Progenitor cell of endocrine pancreas (in vitro differentiated cells): ENCODE results near the gene SLC16A4. TPM values are rescaled to one million over a fixed set of nuclear protein-coding genes. Genes with fewer than 3 reads are reported as not detected.

Experiments used
- DNase-seq: peaks from one replicate; pipeline ENCODE4 v3.0.0; 2021; ENCODE audit warnings: low spot score; ENCODE audit not compliant: unreplicated experiment
- H3K27ac Mint-ChIP-seq: 2 replicates; pipeline ENCODE4 v1.8.0; 2021; ENCODE audit warnings: mild to moderate bottlenecking, moderate library complexity, mixed read lengths
- H3K27me3 Mint-ChIP-seq: 2 replicates; pipeline ENCODE4 v1.8.0; 2021; ENCODE audit warnings: mixed read lengths
- H3K36me3 Mint-ChIP-seq: 2 replicates; pipeline ENCODE4 v1.8.0; 2022; ENCODE audit warnings: mixed read lengths; ENCODE audit not compliant: insufficient read depth
- H3K4me1 Mint-ChIP-seq: 2 replicates; pipeline ENCODE4 v1.8.0; 2021; ENCODE audit warnings: low read depth, mixed read lengths
- H3K4me3 Mint-ChIP-seq: 2 replicates; pipeline ENCODE4 v1.8.0; 2021; ENCODE audit warnings: low read depth, mild to moderate bottlenecking, moderate library complexity, mixed read lengths
- H3K9me3 Mint-ChIP-seq: 2 replicates; pipeline ENCODE4 v1.8.0; 2021; ENCODE audit warnings: low read depth, mixed read lengths
- total RNA-seq: library from RNA; stranded (reverse); gene quantifications from 2 replicates; pipeline ENCODE4 v1.2.1, GENCODE V29; 2021
- TF ChIP-seq, protein P1 (sequence below): fragments of 200-600 bp; sonication (generic); IDR thresholded peaks from one replicate; pipeline ENCODE4 v1.5.0; 2021; ENCODE audit warnings: antibody characterized with exemption, mild to moderate bottlenecking; ENCODE audit not compliant: unreplicated experiment

The SLC16A4 gene
- total RNA-seq, 1 donor from 2014 or later = 0.46 TPM

DNA sequence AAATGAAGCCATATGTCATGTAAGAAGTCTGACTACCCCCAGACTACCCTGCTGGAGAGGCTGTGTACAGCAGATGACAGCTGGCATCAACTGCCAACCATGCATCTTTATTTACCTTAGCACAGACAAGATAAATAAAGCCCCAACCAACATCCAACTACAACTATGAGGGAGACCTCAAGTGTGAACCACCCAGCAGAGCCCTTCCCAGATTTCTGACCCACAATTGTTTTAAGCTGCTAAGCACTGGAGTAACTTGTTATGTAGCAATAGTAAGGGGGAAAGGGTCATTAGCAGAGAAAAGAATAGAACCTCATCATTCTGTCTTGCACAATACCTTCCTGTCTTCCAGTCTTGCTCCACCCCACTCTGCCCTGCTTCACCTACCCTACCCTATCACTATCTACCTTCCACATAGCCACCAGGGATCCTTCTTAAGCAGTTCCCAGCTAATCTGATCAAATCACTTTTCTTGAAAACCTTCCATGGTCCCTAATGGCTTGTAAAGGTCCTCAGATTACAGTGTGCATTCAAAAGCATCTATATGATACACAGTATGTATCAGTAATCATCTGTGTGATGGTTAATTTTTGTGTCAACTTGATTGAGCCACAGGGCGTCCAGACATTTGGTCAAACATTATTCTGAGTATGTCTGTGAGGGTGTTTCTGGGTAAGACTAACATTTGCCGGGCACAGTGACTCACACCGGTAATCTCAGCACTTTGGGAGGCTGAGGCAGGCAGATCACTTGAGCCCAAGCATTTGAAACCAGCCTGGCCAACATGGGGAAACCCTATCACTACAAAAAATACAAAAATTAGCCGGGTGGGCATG is 71.3 kb downstream of the SLC16A4 start:
- H3K4me3 Mint-ChIP-seq = no peak overlapping the region
- TF ChIP-seq, protein P1, sequence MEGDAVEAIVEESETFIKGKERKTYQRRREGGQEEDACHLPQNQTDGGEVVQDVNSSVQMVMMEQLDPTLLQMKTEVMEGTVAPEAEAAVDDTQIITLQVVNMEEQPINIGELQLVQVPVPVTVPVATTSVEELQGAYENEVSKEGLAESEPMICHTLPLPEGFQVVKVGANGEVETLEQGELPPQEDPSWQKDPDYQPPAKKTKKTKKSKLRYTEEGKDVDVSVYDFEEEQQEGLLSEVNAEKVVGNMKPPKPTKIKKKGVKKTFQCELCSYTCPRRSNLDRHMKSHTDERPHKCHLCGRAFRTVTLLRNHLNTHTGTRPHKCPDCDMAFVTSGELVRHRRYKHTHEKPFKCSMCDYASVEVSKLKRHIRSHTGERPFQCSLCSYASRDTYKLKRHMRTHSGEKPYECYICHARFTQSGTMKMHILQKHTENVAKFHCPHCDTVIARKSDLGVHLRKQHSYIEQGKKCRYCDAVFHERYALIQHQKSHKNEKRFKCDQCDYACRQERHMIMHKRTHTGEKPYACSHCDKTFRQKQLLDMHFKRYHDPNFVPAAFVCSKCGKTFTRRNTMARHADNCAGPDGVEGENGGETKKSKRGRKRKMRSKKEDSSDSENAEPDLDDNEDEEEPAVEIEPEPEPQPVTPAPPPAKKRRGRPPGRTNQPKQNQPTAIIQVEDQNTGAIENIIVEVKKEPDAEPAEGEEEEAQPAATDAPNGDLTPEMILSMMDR = no peak
- no peak overlapping the region for H3K27ac Mint-ChIP-seq
- H3K4me1 Mint-ChIP-seq = peaks cover 5% of the 10 kb centered on the region
- peaks cover 83% of the 10 kb centered on the region for H3K27me3 Mint-ChIP-seq
- H3K9me3 Mint-ChIP-seq = peaks cover 7% of the 10 kb centered on the region
- H3K36me3 Mint-ChIP-seq = peaks cover 2% of the 10 kb centered on the region
- DNase-seq = no peak

DNA sequence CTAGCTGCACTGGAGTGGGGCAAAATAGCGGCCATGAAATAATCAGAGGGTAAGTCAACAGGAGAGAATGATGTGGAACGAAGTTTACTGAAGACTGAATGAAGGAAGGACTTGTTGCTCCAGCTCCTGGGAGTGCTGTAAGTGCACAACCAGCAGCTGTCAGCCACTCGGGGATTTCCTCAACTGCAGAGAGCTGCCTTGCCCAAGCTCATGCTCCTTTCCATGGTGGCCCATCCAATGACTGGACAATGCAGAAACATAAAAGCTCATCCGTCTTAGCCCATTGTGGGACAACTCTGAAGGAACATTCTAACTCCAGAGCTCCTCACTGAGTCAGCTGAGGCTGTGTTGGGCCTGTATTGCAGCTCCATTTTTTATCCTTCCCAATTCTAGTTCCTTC is 72.8 kb downstream of the SLC16A4 start:
- Mint-ChIP-seq H3K27ac (no peak overlapping the region), H3K4me1 (peaks cover 5% of the 10 kb centered on the region), H3K4me3 (no peak overlapping the region), H3K36me3 (peaks cover 2% of the 10 kb centered on the region), H3K9me3 (peaks cover 7% of the 10 kb centered on the region), H3K27me3 (peaks cover 81% of the 10 kb centered on the region)
- no peak for DNase-seq
- TF ChIP-seq, protein P1 = no peak

DNA sequence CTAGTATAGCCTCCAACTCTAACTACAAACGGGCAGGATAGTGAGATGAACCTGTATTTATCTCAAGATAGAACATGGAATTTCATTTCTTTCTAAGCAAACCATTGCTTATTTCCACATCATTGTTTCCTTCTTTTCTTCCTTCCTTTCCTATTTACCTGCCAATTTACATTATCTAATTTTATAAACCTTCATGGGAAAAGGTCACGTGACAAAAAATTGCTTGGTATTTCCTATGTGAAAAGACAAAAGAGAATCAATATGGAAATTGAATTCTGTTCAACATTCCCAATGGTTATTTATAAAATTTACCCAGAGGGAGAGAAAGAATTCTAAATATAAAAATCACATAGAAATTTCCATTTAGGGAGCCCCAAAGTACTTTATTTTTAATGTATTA is 74.1 kb downstream of the SLC16A4 start:
- peaks cover 2% of the 10 kb centered on the region for H3K36me3 Mint-ChIP-seq
- DNase-seq = no peak
- H3K4me3 Mint-ChIP-seq = no peak overlapping the region
- TF ChIP-seq, protein P1 = no peak
- peaks cover 81% of the 10 kb centered on the region for H3K27me3 Mint-ChIP-seq
- peaks cover 7% of the 10 kb centered on the region for H3K9me3 Mint-ChIP-seq
- no peak overlapping the region for H3K27ac Mint-ChIP-seq
- peaks cover 1% of the 10 kb centered on the region for H3K4me1 Mint-ChIP-seq

Other genes with a start within 250 kb of the SLC16A4 start
- gene SLC6A17, start 240.5 kb downstream of the SLC16A4 start, total RNA-seq = 0.11 TPM in 1 of 2 replicates, not detected in the other
- gene KCNC4, start 180.7 kb downstream of the SLC16A4 start, total RNA-seq = 1.1 and 1.5 TPM in 2 replicates
- gene RBM15, start 51.6 kb downstream of the SLC16A4 start, total RNA-seq = 31.6 and 31.9 TPM in 2 replicates
- 99.8 and 101 TPM in 2 replicates for gene LAMTOR5, start 16.7 kb upstream of the SLC16A4 start, total RNA-seq
- gene PROK1, start 60.1 kb upstream of the SLC16A4 start, total RNA-seq = not detected in 2 replicates
- gene KCNA10, start 128.1 kb upstream of the SLC16A4 start, total RNA-seq = not detected in 2 replicates
- 0.05 TPM in 1 of 2 replicates, not detected in the other for gene KCNA2, start 215.3 kb upstream of the SLC16A4 start, total RNA-seq